ENCODE measurements around the gene CYB5RL.

Gene CYB5RL

DNA sequence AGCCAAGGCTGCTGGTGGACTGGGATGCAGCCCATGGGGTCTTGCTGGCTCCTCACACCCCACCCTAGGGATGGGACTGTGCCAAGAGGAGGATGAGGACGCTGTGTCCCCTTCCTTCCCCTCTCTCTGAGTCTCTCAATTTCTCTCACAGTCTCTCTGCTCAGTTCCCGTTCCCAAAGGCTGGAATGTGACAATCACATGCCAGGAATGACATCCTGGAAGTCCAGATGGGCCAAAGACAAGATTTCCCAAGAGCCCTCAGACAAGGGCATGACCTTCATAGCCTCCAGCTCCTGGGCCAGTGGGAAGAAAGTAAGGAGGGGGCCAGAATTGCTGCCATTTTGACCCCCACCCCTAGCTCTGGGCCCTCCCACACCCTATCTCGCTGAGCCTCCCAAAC lies 39.5 kb downstream of the CYB5RL start:
- no peak for TF ChIP-seq CTCF (IDR thresholded peaks at IDR 0.05; ENCODE audit: control insufficient read depth, extremely low read depth, insufficient read depth)
- H3K4me3 ChIP-seq (ENCODE audit: low read depth, low read length) = no peak overlapping the region
- DNase-seq (ENCODE audit: low read depth) = no peak

GRCh38 chr1:54159733-54160316 lies 40.0 kb downstream of the CYB5RL start:
- no peak for TF ChIP-seq CTCF (IDR thresholded peaks at IDR 0.05; ENCODE audit: control insufficient read depth, extremely low read depth, insufficient read depth)
- no peak for DNase-seq (ENCODE audit: low read depth)
- H3K4me3 ChIP-seq (ENCODE audit: low read depth, low read length) = no peak overlapping the region

DNA sequence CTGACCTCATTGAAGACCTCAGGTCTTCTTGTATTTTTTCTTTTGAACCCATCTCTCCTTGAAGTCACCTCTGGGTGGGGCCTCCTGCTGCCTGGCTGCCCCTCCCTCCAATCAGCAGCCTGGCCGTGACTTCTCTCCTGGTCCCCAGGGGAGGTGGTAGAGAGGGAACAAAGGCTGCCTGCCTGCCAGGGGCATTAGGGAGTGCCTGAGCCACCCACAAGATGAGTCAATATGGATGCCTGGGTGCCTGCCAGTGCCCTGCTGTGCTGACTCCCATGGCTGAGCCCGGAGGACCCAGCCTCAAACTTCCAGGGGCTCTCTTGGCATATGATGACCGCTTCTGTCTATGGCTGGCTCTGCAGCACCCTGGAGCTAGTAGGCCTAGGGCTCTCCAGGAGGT lies 41.8 kb downstream of the CYB5RL start:
- DNase-seq (ENCODE audit: low read depth) = no peak
- H3K4me3 ChIP-seq (ENCODE audit: low read depth, low read length) = no peak overlapping the region
- no peak for TF ChIP-seq CTCF (IDR thresholded peaks at IDR 0.05; ENCODE audit: control insufficient read depth, extremely low read depth, insufficient read depth)

DNA sequence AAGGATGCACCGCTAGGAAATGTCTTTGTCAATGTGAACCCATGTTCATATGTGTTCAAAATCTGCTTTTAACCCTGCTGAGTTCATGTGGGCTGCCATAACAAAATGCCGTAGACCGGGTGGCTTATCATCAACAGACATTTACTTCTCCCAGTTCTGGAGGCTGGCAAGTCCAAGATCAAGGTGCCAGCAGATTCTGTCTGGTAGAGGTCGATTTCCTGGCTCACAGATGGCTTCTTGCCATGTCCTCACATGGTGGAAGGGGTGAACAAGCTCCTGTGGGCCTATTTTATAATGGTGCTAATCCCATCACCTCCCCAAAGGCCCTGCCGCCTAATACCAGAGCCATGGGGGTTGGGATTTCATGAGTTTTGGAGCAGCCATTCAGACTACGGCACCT lies 42.4 kb downstream of the CYB5RL start:
- DNase-seq (ENCODE audit: low read depth) = no peak
- no peak overlapping the region for H3K4me3 ChIP-seq (ENCODE audit: low read depth, low read length)
- TF ChIP-seq CTCF (IDR thresholded peaks at IDR 0.05; ENCODE audit: control insufficient read depth, extremely low read depth, insufficient read depth) = no peak

DNA sequence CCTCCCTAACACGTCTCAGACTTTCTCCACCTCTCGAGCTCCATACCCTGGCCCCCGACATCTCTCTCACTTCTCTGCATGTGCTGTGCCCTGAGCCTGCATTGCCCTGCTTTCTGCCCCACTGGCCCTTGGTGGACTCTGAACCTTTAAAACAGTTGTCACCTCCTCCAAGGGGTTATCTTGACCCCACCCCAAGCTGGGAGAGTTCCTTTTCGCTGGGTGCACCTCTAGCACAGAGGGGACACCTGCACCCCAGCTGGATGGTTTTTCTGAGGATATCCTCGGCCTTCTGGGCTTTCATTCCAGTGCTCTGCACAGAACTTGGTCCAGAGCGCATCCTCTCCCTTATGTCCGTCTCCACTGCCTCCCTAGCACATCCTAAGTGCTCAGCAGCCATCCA lies 42.8 kb downstream of the CYB5RL start:
- TF ChIP-seq CTCF (IDR thresholded peaks at IDR 0.05; ENCODE audit: control insufficient read depth, extremely low read depth, insufficient read depth) = no peak
- DNase-seq (ENCODE audit: low read depth) = no peak
- no peak overlapping the region for H3K4me3 ChIP-seq (ENCODE audit: low read depth, low read length)

DNA sequence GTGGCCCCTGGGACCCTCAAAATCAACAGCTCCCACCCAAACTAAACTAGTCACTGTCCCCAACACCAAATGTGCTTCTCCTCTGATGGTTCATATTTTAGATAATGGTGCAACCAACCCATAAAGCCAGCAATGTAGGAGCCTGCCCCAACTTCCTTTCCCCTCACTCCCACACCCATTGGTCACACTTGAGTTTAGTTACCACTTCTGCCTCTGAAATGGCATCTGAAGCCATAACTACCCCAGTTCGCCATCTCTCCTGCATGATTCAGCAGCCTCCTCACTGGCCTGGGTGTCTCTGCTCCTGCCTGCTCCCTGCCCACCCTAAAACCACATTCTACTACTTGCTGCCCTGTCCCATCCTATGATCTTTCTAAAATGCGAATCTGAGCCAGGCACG lies 43.6 kb downstream of the CYB5RL start:
- no peak for TF ChIP-seq CTCF (IDR thresholded peaks at IDR 0.05; ENCODE audit: control insufficient read depth, extremely low read depth, insufficient read depth)
- DNase-seq (ENCODE audit: low read depth) = no peak
- H3K4me3 ChIP-seq (ENCODE audit: low read depth, low read length) = no peak overlapping the region
